RWPE2 (cell line): ENCODE results near the gene RXFP2.

Experiments used
- ATAC-seq: fragments of 200-7000 bp; cut with Tn5 transposase; 3 replicates; pipeline ENCODE4 v1.9.1; 2021; ENCODE audit warnings: low read depth
- DNase-seq: peaks from one replicate; pipeline ENCODE4 v3.0.0-alpha.2; 2020; ENCODE audit warnings: low spot score
- H3K27ac ChIP-seq: fragments of 450-650 bp; 2 replicates; pipeline ENCODE4 v1.5.1; 2017; ENCODE audit warnings: mild to moderate bottlenecking; ENCODE audit not compliant: poor library complexity, severe bottlenecking
- H3K27me3 ChIP-seq: fragments of 250-450 bp; sonication (Bioruptor Pico); 2 replicates; pipeline ENCODE4 v1.5.1; 2021; ENCODE audit warnings: mild to moderate bottlenecking, moderate library complexity; ENCODE audit not compliant: insufficient read depth, poor library complexity, severe bottlenecking
- H3K36me3 ChIP-seq: fragments of 250-450 bp; sonication (Bioruptor Pico); 2 replicates; pipeline ENCODE4 v1.5.1; 2020; ENCODE audit warnings: low read depth, mild to moderate bottlenecking, moderate library complexity
- H3K4me1 ChIP-seq: fragments of 250-450 bp; sonication (Bioruptor Pico); 2 replicates; pipeline ENCODE4 v1.5.1; 2021; ENCODE audit warnings: mild to moderate bottlenecking, moderate library complexity; ENCODE audit not compliant: insufficient read depth, poor library complexity, severe bottlenecking
- H3K4me3 ChIP-seq: fragments of 250-450 bp; sonication (Bioruptor Pico); 2 replicates; pipeline ENCODE4 v1.5.1; 2021; ENCODE audit warnings: mild to moderate bottlenecking, moderate library complexity; ENCODE audit not compliant: severe bottlenecking
- H3K9me3 ChIP-seq: fragments of 250-450 bp; sonication (Bioruptor Pico); 2 replicates; pipeline ENCODE4 v1.5.1; 2021; ENCODE audit warnings: mild to moderate bottlenecking, moderate library complexity; ENCODE audit not compliant: severe bottlenecking
- CTCF ChIP-seq: fragments of 450-650 bp; IDR thresholded peaks from one replicate; pipeline ENCODE4 v1.5.1; 2017; ENCODE audit warnings: mild to moderate bottlenecking, moderate library complexity; ENCODE audit not compliant: poor library complexity, severe bottlenecking

Gene RXFP2

DNA sequence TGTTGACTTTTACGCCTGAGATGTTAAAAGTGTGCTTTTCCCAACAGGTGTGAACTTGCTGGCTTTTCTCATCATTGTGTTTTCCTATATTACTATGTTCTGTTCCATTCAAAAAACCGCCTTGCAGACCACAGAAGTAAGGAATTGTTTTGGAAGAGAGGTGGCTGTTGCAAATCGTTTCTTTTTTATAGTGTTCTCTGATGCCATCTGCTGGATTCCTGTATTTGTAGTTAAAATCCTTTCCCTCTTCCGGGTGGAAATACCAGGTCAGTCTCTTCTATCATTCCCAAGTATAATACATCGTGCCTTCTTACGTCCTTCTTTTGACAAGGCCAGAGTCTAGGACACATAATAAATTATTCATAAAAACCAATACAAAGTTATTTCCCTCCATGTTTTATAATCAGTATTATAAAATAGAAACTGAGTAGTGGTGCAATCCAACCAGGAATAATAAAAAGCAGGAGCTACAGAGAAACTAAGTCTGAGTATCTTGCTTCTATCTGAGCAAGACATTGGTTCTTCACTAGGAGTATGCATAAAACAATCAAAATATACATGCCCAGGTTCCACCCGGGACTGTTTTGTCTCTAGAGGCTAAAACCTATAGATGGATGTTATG is 57.9 kb downstream of the RXFP2 start:
- peak; percentile 46; the same call in 1 of the 3 replicates for ATAC-seq

DNA sequence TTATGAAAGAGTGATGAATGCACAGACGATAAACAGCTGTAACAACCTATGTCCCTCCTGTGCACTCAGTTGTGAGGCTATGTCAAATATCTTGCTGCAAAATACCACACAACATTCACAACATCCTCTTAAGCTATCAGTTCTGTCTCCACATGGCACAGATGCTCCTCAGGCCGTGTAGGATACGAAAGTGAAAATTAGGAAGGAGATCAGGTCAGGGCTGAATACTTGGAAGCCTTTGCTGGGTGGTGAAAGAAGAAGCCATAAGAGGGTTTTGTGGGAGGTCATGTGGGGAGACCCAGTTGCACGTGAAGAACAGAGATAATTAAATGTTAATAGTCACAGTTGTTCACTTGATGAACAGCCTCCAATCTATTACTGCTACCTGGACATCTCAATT is 58.9 kb downstream of the RXFP2 start:
- Histone ChIP-seq H3K4me1 (peaks cover 4% of the 10 kb centered on the region), H3K27me3 (no peaks in the 10 kb centered on the region), H3K4me3 (no peak overlapping the region), H3K27ac (no peak overlapping the region), H3K36me3 (no peaks in the 10 kb centered on the region), H3K9me3 (no peaks in the 10 kb centered on the region)
- DNase-seq (no peak), ATAC-seq (no peak)
- no peak for TF ChIP-seq CTCF

More for the DNA sequence above, 57.9 kb downstream of the RXFP2 start:
- no peak for DNase-seq
- Histone ChIP-seq H3K4me3 (no peak overlapping the region), H3K27me3 (no peaks in the 10 kb centered on the region), H3K27ac (no peak overlapping the region), H3K36me3 (no peaks in the 10 kb centered on the region), H3K4me1 (peaks cover 4% of the 10 kb centered on the region), H3K9me3 (no peaks in the 10 kb centered on the region)
- peak; percentile 64 for TF ChIP-seq CTCF

DNA sequence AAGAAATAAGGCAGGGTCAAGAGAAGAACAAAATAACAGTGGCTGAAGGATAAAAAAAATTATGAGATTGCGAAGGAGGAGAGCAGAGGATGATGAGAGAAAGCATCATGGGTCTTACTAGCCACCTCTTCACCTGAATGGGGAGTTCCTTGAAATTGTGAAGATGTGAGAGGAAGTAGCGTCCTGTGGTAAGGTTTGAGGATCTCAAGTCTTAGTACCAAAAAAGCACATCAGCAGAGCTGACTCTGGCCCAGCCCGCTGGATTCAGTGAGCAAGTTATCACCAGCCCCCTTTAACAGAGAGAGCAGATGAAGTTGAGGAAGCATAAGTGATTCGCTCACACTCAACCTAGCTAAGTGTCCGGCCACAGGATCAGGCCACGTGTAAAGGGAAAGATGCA is 61.8 kb downstream of the RXFP2 start:
- DNase-seq: no peak
- Histone ChIP-seq H3K36me3 (no peaks in the 10 kb centered on the region), H3K9me3 (no peaks in the 10 kb centered on the region), H3K27me3 (no peaks in the 10 kb centered on the region), H3K4me3 (no peak overlapping the region), H3K27ac (no peak overlapping the region), H3K4me1 (peaks cover 4% of the 10 kb centered on the region)
- no peak for TF ChIP-seq CTCF
- no peak for ATAC-seq

GRCh38 chr13:31803311-31803710 is 64.0 kb downstream of the RXFP2 start:
- Histone ChIP-seq H3K27ac (no peak overlapping the region), H3K9me3 (no peaks in the 10 kb centered on the region), H3K27me3 (no peaks in the 10 kb centered on the region), H3K36me3 (no peaks in the 10 kb centered on the region), H3K4me1 (no peaks in the 10 kb centered on the region), H3K4me3 (no peak overlapping the region)
- DNase-seq (no peak), ATAC-seq (no peak)
- no peak for TF ChIP-seq CTCF

DNA sequence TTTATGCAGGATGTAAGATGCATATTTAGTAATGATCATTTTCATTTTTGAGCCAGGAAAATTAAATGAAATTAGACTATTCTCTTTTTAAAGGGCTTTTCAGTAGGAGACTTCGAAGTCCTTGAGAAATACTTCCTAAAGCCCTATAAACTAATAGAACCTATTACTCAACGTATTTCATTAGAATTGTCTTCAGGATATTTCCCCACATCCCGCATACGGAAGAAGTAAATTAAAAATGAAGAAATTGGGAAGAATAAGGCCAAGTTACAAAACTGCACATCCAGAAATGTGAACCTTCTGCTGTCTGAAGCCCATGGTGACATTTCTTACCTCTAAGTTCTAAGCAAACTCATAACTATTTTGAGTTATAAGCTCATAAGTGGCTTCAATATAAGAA is 66.5 kb downstream of the RXFP2 start:
- Histone ChIP-seq H3K4me3 (no peak overlapping the region), H3K9me3 (no peaks in the 10 kb centered on the region), H3K27ac (no peak overlapping the region), H3K4me1 (no peaks in the 10 kb centered on the region), H3K36me3 (no peaks in the 10 kb centered on the region), H3K27me3 (no peaks in the 10 kb centered on the region)
- DNase-seq: no peak
- no peak for TF ChIP-seq CTCF
- no peak for ATAC-seq
